Testis (tissue), 2 donors: ENCODE measurements around the gene ALK.

Experiments
- CTCF ChIP-seq, 3 experiments: fragments of 450-650 bp in 2 of 3; fragments of 200-600 bp in 1 of 3; sonication (generic) in 1 of 3; IDR thresholded peaks; one replicate each; pipeline ENCODE4 v1.5.1; 2016 to 2019; ENCODE audit warnings: antibody characterized with exemption in 3 of 3, mild to moderate bottlenecking in 2 of 3, moderate library complexity in 1 of 3
- POLR2A ChIP-seq: fragments of 450-650 bp; IDR thresholded peaks from one replicate; pipeline ENCODE4 v1.6.1; 2017; ENCODE audit warnings: antibody characterized with exemption, mild to moderate bottlenecking, moderate library complexity

GRCh38 chr2:29189052-29189451 is 732.3 kb downstream of the ALK start:
- TF ChIP-seq CTCF (IDR thresholded peaks at IDR 0.05) (no peak), POLR2A (no peak)
